Measurements from ENCODE around the gene NPM1. TPM values are rescaled to one million over a fixed set of nuclear protein-coding genes. Genes with fewer than 3 reads are reported as not detected.
A peak's percentile ranks its signal among the peaks of the same experiment; 100 is the strongest.

The NPM1 gene
- total and polyA plus RNA-seq, 2 donors (not counting 1 experiment from before 2014, with no cell fraction given): 158 to 920 TPM

GRCh38 chr5:171366645-171367044 is 21.0 kb upstream of the NPM1 start:
- H3K27ac Mint-ChIP-seq: peak overlapping the region; percentile 41
- Histone ChIP-seq H3K4me2 (replicated peaks; ENCODE audit: low read depth, low read length, poor library complexity, severe bottlenecking) (no peak overlapping the region), H3K27me3 (replicated peaks in 1 of 4; ENCODE audit: control extremely low read depth in 1 of 4, control insufficient read depth in 3 of 4, insufficient read depth in 4 of 4, low read length in 3 of 4) (peaks cover 0 to 5% (median 2%) of the 10 kb centered on the region in 4 experiments), H3K4me3 (ENCODE audit: control extremely low read depth in 1 of 5, extremely low read depth in 1 of 5, insufficient read depth in 1 of 5, low read depth in 2 of 5, low read length in 4 of 5) (no peak overlapping the region), H3K27ac (ENCODE audit: low read length in 2 of 2) (no peak overlapping the region), H3K4me1 (ENCODE audit: control insufficient read depth in 2 of 2, insufficient read depth in 2 of 2, low read length in 2 of 2) (peaks cover 0 to 4% of the 10 kb centered on the region in 2 donors), H3K9me3 (ENCODE audit: control extremely low read depth in 1 of 3, control insufficient read depth in 2 of 3, insufficient read depth in 1 of 3, low read length in 2 of 3) (no peaks in the 10 kb centered on the region), H2AFZ (ENCODE audit: insufficient read depth, low read depth, low read length, poor library complexity, severe bottlenecking) (no peak overlapping the region), H3K9ac (ENCODE audit: low read length) (no peak overlapping the region), H3K36me3 (replicated peaks in 1 of 2; ENCODE audit: control extremely low read depth in 1 of 2, control insufficient read depth in 1 of 2, extremely low read depth in 1 of 2, insufficient read depth in 2 of 2, low read length in 1 of 2) (no peaks in the 10 kb centered on the region), H4K20me1 (ENCODE audit: control insufficient read depth, insufficient read depth, low read length, poor library complexity, severe bottlenecking) (no peaks in the 10 kb centered on the region), H3K79me2 (ENCODE audit: control insufficient read depth, insufficient read depth, low read length) (no peaks in the 10 kb centered on the region)
- ChIA-PET POLR2A (no interaction called here), CTCF (no interaction called here)
- intact Hi-C loops (cut with micrococcal nuclease): no loop called here
- TF ChIP-seq EZH2 (IDR thresholded peaks at IDR 0.05; ENCODE audit: borderline replicate concordance, insufficient read depth, low read depth, low read length, poor library complexity, severe bottlenecking) (no peak), CTCF (IDR thresholded peaks at IDR 0.05) (no peak)
- H3K9me3 Mint-ChIP-seq (ENCODE audit: insufficient read depth): no peaks in the 10 kb centered on the region
- DNase-seq (no peak), ATAC-seq (ENCODE audit: low read depth) (no peak)
- no peak overlapping the region for H3K4me3 Mint-ChIP-seq
- H3K4me1 Mint-ChIP-seq: peaks cover 9% of the 10 kb centered on the region
- H3K27me3 Mint-ChIP-seq: peaks cover 21% of the 10 kb centered on the region
- WGBS (ENCODE audit: insufficient coverage): 100% methylated on average over 5 of the region's 5 CpGs

- no peaks in the 10 kb centered on the region for H3K9me3 Mint-ChIP-seq (ENCODE audit: insufficient read depth)
- Histone ChIP-seq H4K20me1 (ENCODE audit: control insufficient read depth, insufficient read depth, low read length, poor library complexity, severe bottlenecking) (no peaks in the 10 kb centered on the region), H3K9me3 (ENCODE audit: control extremely low read depth in 1 of 3, control insufficient read depth in 2 of 3, insufficient read depth in 1 of 3, low read length in 2 of 3) (no peaks in the 10 kb centered on the region), H3K36me3 (replicated peaks in 1 of 2; ENCODE audit: control extremely low read depth in 1 of 2, control insufficient read depth in 1 of 2, extremely low read depth in 1 of 2, insufficient read depth in 2 of 2, low read length in 1 of 2) (no peaks in the 10 kb centered on the region), H3K27me3 (replicated peaks in 1 of 4; ENCODE audit: control extremely low read depth in 1 of 4, control insufficient read depth in 3 of 4, insufficient read depth in 4 of 4, low read length in 3 of 4) (peaks cover 0 to 5% (median 2%) of the 10 kb centered on the region in 4 experiments), H3K4me1 (ENCODE audit: control insufficient read depth in 2 of 2, insufficient read depth in 2 of 2, low read length in 2 of 2) (peaks cover 0 to 4% of the 10 kb centered on the region in 2 donors), H3K27ac (ENCODE audit: low read length in 2 of 2) (no peak overlapping the region), H3K79me2 (ENCODE audit: control insufficient read depth, insufficient read depth, low read length) (no peaks in the 10 kb centered on the region), H2AFZ (ENCODE audit: insufficient read depth, low read depth, low read length, poor library complexity, severe bottlenecking) (no peak overlapping the region), H3K4me2 (replicated peaks; ENCODE audit: low read depth, low read length, poor library complexity, severe bottlenecking) (no peak overlapping the region), H3K4me3 (ENCODE audit: control extremely low read depth in 1 of 5, extremely low read depth in 1 of 5, insufficient read depth in 1 of 5, low read depth in 2 of 5, low read length in 4 of 5) (no peak overlapping the region), H3K9ac (ENCODE audit: low read length) (no peak overlapping the region)
- TF ChIP-seq CTCF (IDR thresholded peaks at IDR 0.05) (no peak), EZH2 (IDR thresholded peaks at IDR 0.05; ENCODE audit: borderline replicate concordance, insufficient read depth, low read depth, low read length, poor library complexity, severe bottlenecking) (no peak)
- CTCF ChIA-PET: no interaction called here
- intact Hi-C loops (cut with micrococcal nuclease): no loop called here
- POLR2A ChIA-PET: interaction anchor here (0.6 kb wide), 1 partner anchor 16 kb away, joined by 5 read pairs; no protein-coding TSS in a partner anchor
- DNase-seq: no peak
- no peak overlapping the region for H3K4me3 Mint-ChIP-seq
- 59% methylated on average over 16 of the region's 16 CpGs for WGBS (ENCODE audit: insufficient coverage)
- no peak overlapping the region for H3K27ac Mint-ChIP-seq
- no peak for ATAC-seq (ENCODE audit: low read depth)
- H3K4me1 Mint-ChIP-seq: peaks cover 9% of the 10 kb centered on the region
- H3K27me3 Mint-ChIP-seq: peaks cover 21% of the 10 kb centered on the region
These were observed 20.0 kb upstream of the NPM1 start for GRCh38 chr5:171367424-171368370.

Data from B cell (primary cell).